ENCODE data around the gene TBC1D16. TPM values are rescaled to one million over a fixed set of nuclear protein-coding genes. Genes with fewer than 3 reads are reported as not detected.
"Not testable (repeated sequence)": the region's sequence is repeated elsewhere in the genome, so short reads cannot be mapped to it uniquely, and the experiment has no call there.

TBC1D16 gene
- total RNA-seq, 3 donors from 2014 or later = 10.9 to 23.4 (median 22.1) TPM

DNA sequence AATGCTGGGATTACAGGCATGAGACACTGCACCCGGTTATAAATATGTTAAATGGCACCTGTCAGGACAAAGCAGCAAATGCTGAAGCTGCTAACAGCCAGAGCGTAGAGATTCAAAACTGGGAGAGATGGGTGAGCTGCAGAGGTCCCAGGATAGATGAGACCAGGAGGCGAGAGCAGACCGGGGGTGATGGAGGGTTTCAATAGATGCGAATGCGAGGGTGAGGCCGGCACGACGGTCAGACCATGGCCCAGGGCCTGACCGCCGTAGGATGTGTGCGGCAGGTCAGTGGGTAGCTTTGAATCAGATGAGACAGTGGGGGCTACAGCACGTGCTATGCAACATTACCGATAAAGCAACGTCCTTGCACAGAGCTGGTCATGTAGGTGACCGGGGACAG, 15.0 kb upstream of the TBC1D16 start:
- peak in 1 of 3 donors; percentile 8 for DNase-seq
- no peak for ATAC-seq
- Histone ChIP-seq H3K4me1 (ENCODE audit: low read depth) (no peaks in the 10 kb centered on the region), H3K36me3 (ENCODE audit: low read depth) (no peaks in the 10 kb centered on the region), H3K9me3 (no peaks in the 10 kb centered on the region), H3K4me3 (no peak overlapping the region)
- intact Hi-C loops (cut with DNase I, micrococcal nuclease) = no loop called here
- TF ChIP-seq, protein P1, sequence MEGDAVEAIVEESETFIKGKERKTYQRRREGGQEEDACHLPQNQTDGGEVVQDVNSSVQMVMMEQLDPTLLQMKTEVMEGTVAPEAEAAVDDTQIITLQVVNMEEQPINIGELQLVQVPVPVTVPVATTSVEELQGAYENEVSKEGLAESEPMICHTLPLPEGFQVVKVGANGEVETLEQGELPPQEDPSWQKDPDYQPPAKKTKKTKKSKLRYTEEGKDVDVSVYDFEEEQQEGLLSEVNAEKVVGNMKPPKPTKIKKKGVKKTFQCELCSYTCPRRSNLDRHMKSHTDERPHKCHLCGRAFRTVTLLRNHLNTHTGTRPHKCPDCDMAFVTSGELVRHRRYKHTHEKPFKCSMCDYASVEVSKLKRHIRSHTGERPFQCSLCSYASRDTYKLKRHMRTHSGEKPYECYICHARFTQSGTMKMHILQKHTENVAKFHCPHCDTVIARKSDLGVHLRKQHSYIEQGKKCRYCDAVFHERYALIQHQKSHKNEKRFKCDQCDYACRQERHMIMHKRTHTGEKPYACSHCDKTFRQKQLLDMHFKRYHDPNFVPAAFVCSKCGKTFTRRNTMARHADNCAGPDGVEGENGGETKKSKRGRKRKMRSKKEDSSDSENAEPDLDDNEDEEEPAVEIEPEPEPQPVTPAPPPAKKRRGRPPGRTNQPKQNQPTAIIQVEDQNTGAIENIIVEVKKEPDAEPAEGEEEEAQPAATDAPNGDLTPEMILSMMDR (IDR thresholded peaks at IDR 0.05) = no peak

- intact Hi-C loops (cut with DNase I, micrococcal nuclease) = no loop called here
- DNase-seq = peak in 2 of 3 donors; percentile 15 to 32
- TF ChIP-seq, protein P1 (IDR thresholded peaks at IDR 0.05) = no peak
- no peaks in the 10 kb centered on the region for H3K9me3 ChIP-seq
- H3K36me3 ChIP-seq (ENCODE audit: low read depth) = no peaks in the 10 kb centered on the region
- ATAC-seq = no peak
- no peak overlapping the region for H3K4me3 ChIP-seq
- no peaks in the 10 kb centered on the region for H3K4me1 ChIP-seq (ENCODE audit: low read depth)
These were observed 14.3 kb upstream of the TBC1D16 start for GRCh38 chr17:80049986-80050385.

DNA sequence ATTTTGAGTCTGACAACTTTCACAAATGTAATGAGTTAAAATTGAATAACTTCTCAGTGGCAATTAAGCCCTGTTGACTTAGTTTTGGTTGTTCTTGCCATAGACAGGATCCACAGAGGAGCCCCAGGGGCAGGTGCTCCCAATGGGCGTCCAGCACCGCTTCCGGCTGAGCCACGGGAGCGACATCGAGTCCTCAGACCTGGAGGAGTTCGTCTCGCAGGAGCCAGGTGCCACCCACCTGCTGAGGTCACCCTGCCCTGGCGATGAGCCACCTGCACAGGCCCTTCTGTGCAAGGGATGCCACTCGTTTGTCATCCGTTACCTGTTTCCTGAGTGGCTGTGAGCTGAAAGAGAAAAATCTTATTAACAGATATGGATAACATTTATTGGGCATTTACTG, 11.5 kb upstream of the TBC1D16 start:
- intact Hi-C loops (cut with DNase I, micrococcal nuclease) = no loop called here
- ATAC-seq (no peak), DNase-seq (peak in 1 of 3 donors; percentile 37)
- Histone ChIP-seq H3K9me3 (no peaks in the 10 kb centered on the region), H3K4me1 (ENCODE audit: low read depth) (no peaks in the 10 kb centered on the region), H3K4me3 (no peak overlapping the region), H3K36me3 (ENCODE audit: low read depth) (no peaks in the 10 kb centered on the region)
- TF ChIP-seq, protein P1 (IDR thresholded peaks at IDR 0.05) = no peak

GRCh38 chr17:80046709-80047108, 11.0 kb upstream of the TBC1D16 start:
- H3K36me3 ChIP-seq (ENCODE audit: low read depth); intact Hi-C loops (cut with DNase I, micrococcal nuclease); H3K9me3 ChIP-seq; ATAC-seq; H3K4me3 ChIP-seq; H3K4me1 ChIP-seq (ENCODE audit: low read depth): not testable (repeated sequence)
- DNase-seq = peak in 1 of 3 donors; percentile 4

DNA sequence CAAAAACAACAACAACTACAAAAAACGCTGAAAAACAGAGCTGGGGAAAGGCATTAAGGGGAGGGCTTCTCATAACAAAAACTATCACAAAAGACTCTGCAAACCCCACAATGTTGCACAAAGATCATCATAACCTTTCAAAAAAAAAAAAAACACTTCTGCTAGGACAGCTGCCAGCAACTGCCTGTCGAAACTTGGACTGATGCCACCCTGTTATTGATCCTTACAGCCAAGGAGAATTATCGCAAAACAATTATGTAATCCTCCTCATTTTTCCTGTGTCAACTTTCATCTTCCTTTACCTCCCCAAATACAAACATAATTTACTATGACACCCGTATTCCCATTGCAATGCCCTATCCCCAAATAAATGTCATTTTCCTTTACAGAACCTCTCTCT, 10.0 kb upstream of the TBC1D16 start:
- peak in 1 of 3 donors; percentile 42 for DNase-seq
- intact Hi-C loops (cut with DNase I, micrococcal nuclease) = no loop called here
- TF ChIP-seq, protein P1 (IDR thresholded peaks at IDR 0.05) = no peak
- Histone ChIP-seq H3K4me3 (no peak overlapping the region), H3K9me3 (no peaks in the 10 kb centered on the region), H3K36me3 (ENCODE audit: low read depth) (no peaks in the 10 kb centered on the region), H3K4me1 (ENCODE audit: low read depth) (no peaks in the 10 kb centered on the region)
- peak; percentile 36 for ATAC-seq

GRCh38 chr17:80043963-80044362, 8.3 kb upstream of the TBC1D16 start:
- no peak for DNase-seq
- Histone ChIP-seq H3K9me3 (no peaks in the 10 kb centered on the region), H3K36me3 (ENCODE audit: low read depth) (no peaks in the 10 kb centered on the region), H3K4me3 (no peak overlapping the region), H3K4me1 (ENCODE audit: low read depth) (no peaks in the 10 kb centered on the region)
- TF ChIP-seq, protein P1 (IDR thresholded peaks at IDR 0.05) = no peak
- no peak for ATAC-seq
- intact Hi-C loops (cut with DNase I, micrococcal nuclease) = no loop called here

All from mucosa of descending colon (tissue), 3 donors.